Neural cell (in vitro differentiated cells): ENCODE measurements around the gene LSM14B. TPM values are rescaled to one million over a fixed set of nuclear protein-coding genes. Genes with fewer than 3 reads are reported as not detected.

Experiments used
- H2AFZ ChIP-seq: fragments of 200-600, 300-800 bp; sonication (generic), shearing (Covaris generic); 2 replicates; pipeline ENCODE4 v1.6.0; 2014; ENCODE audit warnings: low read depth, mild to moderate bottlenecking, antibody characterized with exemption, low read length, moderate library complexity
- H3F3A ChIP-seq: fragments of 200-600 bp; shearing (Covaris generic); 2 replicates; pipeline ENCODE4 v1.6.1; 2016; ENCODE audit warnings: mild to moderate bottlenecking, moderate library complexity, mixed read lengths, antibody characterized with exemption, low read length; ENCODE audit not compliant: insufficient read depth, poor library complexity, severe bottlenecking
- H3K27ac ChIP-seq: fragments of 200-600, 300-800 bp; sonication (generic), shearing (Covaris generic); 2 replicates; pipeline ENCODE4 v1.5.1; 2014; ENCODE audit warnings: mild to moderate bottlenecking, low read length, moderate library complexity
- H3K27me3 ChIP-seq: fragments of 300-800, 200-600 bp; sonication (generic), shearing (Covaris generic); 2 replicates; pipeline ENCODE4 v1.6.0; 2014; ENCODE audit warnings: mild to moderate bottlenecking, low read depth, low read length, moderate library complexity; ENCODE audit not compliant: insufficient read depth
- H3K36me3 ChIP-seq: fragments of 300-800, 200-600 bp; sonication (generic), shearing (Covaris generic); 2 replicates; pipeline ENCODE4 v1.5.1; 2014; ENCODE audit warnings: mild to moderate bottlenecking, antibody characterized with exemption, low read length, moderate library complexity; ENCODE audit not compliant: insufficient read depth
- H3K4me2 ChIP-seq: fragments of 300-800, 200-600 bp; sonication (generic), shearing (Covaris generic); 2 replicates; pipeline ENCODE4 v1.6.0; 2014; ENCODE audit warnings: mild to moderate bottlenecking, low read length
- H3K4me3 ChIP-seq: fragments of 300-800, 200-600 bp; sonication (generic), shearing (Covaris generic); 2 replicates; pipeline ENCODE4 v1.5.1; 2014; ENCODE audit warnings: mild to moderate bottlenecking, low read length, moderate library complexity
- H3K79me2 ChIP-seq: fragments of 200-600 bp; shearing (Covaris generic); replicated peaks from 2 replicates; pipeline ENCODE4 v1.6.0; 2014; ENCODE audit warnings: mild to moderate bottlenecking, low read length, moderate library complexity; ENCODE audit not compliant: insufficient read depth
- H3K9ac ChIP-seq: fragments of 300-800, 200-600 bp; sonication (generic), shearing (Covaris generic); 2 replicates; pipeline ENCODE4 v1.6.1; 2016; ENCODE audit warnings: mild to moderate bottlenecking, low read length, mixed read lengths
- H3K9me2 ChIP-seq: fragments of 200-600 bp; shearing (Covaris generic); 2 replicates; pipeline ENCODE4 v1.6.1; 2016; ENCODE audit warnings: mild to moderate bottlenecking, low read length, mixed read lengths; ENCODE audit not compliant: insufficient read depth
- H3K9me3 ChIP-seq: fragments of 200-600, 300-800 bp; sonication (generic), shearing (Covaris generic); 2 replicates; pipeline ENCODE4 v1.6.1; 2016; ENCODE audit warnings: mild to moderate bottlenecking, mixed run types, low read length, moderate library complexity, mixed read lengths
- H4K20me1 ChIP-seq: fragments of 200-600 bp; shearing (Covaris generic); 2 replicates; pipeline ENCODE4 v1.6.1; 2016; ENCODE audit warnings: mild to moderate bottlenecking, mixed run types; ENCODE audit not compliant: insufficient read depth
- EP300 ChIP-seq: fragments of 450-650 bp; conservative IDR thresholded peaks from 2 replicates; pipeline ENCODE4 v1.6.1; 2014; ENCODE audit warnings: antibody characterized with exemption, mild to moderate bottlenecking, moderate library complexity; ENCODE audit not compliant: poor library complexity, severe bottlenecking
- EZH2 ChIP-seq: fragments of 200-600, 300-800 bp; shearing (Covaris generic), sonication (generic); IDR thresholded peaks from 2 replicates; pipeline ENCODE4 v1.6.1; 2014; ENCODE audit warnings: antibody characterized with exemption, low read length, borderline replicate concordance, mild to moderate bottlenecking; ENCODE audit not compliant: insufficient read depth, poor library complexity, severe bottlenecking
- MXI1 ChIP-seq: fragments of 450-650 bp; conservative IDR thresholded peaks from 2 replicates; pipeline ENCODE4 v1.6.1; 2014; ENCODE audit warnings: antibody characterized with exemption, mild to moderate bottlenecking; ENCODE audit not compliant: poor library complexity, severe bottlenecking
- POLR2AphosphoS5 ChIP-seq: IDR thresholded peaks from 2 replicates; pipeline ENCODE4 v1.6.1; 2012
- RAD21 ChIP-seq: fragments of 450-650 bp; conservative IDR thresholded peaks from 2 replicates; pipeline ENCODE4 v1.6.1; 2014; ENCODE audit warnings: antibody characterized with exemption, mild to moderate bottlenecking, moderate library complexity
- SMC3 ChIP-seq: fragments of 450-650 bp; conservative IDR thresholded peaks from 2 replicates; pipeline ENCODE4 v1.6.1; 2014; ENCODE audit warnings: antibody characterized with exemption, mild to moderate bottlenecking, moderate library complexity; ENCODE audit not compliant: poor library complexity
- TAF1 ChIP-seq: IDR thresholded peaks from 2 replicates; pipeline ENCODE4 v1.6.1; 2012; ENCODE audit warnings: low read depth
- polyA plus RNA-seq: library from polyadenylated mRNA; depleted of rRNA; stranded (reverse); fragments of >200 nt; gene quantifications from 2 replicates; pipeline ENCODE4 v1.2.3, GENCODE V29; 2014
- TF ChIP-seq, protein P1 (sequence below): IDR thresholded peaks from 2 replicates; pipeline ENCODE4 v1.6.1; 2012; ENCODE audit warnings: borderline replicate concordance
- TF ChIP-seq, protein P2 (sequence below): fragments of 450-650 bp; IDR thresholded peaks from 2 replicates; pipeline ENCODE4 v1.5.1; 2014; ENCODE audit warnings: antibody characterized with exemption, mild to moderate bottlenecking, moderate library complexity; ENCODE audit not compliant: poor library complexity, severe bottlenecking

LSM14B gene
- polyA plus RNA-seq, 1 donor from 2014 or later = 213 TPM

DNA sequence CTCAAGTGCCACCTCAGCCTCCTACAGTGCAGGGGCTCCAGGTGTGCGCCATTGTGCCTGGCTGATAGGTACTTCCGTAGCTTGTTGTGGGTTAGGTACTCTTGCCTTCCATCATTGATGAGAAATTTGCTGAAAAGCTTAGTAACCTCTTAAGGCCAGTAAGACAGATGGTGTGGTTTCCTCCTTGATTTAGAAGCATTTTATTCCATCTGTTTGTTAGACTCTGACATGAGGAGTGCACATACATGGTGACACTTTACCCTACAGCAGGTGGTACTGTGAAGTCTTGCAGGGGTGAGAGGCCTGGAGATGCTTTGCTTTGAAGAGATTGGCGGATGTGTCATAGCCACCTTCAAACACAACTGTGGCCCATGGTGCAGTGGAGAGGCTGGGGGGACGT is 45.8 kb downstream of the LSM14B start:
- H3K9ac ChIP-seq = no peak overlapping the region
- H4K20me1 ChIP-seq = no peaks in the 10 kb centered on the region
- no peak overlapping the region for H3K4me3 ChIP-seq
- TF ChIP-seq, protein P1, sequence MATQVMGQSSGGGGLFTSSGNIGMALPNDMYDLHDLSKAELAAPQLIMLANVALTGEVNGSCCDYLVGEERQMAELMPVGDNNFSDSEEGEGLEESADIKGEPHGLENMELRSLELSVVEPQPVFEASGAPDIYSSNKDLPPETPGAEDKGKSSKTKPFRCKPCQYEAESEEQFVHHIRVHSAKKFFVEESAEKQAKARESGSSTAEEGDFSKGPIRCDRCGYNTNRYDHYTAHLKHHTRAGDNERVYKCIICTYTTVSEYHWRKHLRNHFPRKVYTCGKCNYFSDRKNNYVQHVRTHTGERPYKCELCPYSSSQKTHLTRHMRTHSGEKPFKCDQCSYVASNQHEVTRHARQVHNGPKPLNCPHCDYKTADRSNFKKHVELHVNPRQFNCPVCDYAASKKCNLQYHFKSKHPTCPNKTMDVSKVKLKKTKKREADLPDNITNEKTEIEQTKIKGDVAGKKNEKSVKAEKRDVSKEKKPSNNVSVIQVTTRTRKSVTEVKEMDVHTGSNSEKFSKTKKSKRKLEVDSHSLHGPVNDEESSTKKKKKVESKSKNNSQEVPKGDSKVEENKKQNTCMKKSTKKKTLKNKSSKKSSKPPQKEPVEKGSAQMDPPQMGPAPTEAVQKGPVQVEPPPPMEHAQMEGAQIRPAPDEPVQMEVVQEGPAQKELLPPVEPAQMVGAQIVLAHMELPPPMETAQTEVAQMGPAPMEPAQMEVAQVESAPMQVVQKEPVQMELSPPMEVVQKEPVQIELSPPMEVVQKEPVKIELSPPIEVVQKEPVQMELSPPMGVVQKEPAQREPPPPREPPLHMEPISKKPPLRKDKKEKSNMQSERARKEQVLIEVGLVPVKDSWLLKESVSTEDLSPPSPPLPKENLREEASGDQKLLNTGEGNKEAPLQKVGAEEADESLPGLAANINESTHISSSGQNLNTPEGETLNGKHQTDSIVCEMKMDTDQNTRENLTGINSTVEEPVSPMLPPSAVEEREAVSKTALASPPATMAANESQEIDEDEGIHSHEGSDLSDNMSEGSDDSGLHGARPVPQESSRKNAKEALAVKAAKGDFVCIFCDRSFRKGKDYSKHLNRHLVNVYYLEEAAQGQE = no peak
- TF ChIP-seq POLR2AphosphoS5 (no peak), SMC3 (no peak), MXI1 (no peak), EZH2 (no peak), TAF1 (no peak)
- TF ChIP-seq, protein P2, sequence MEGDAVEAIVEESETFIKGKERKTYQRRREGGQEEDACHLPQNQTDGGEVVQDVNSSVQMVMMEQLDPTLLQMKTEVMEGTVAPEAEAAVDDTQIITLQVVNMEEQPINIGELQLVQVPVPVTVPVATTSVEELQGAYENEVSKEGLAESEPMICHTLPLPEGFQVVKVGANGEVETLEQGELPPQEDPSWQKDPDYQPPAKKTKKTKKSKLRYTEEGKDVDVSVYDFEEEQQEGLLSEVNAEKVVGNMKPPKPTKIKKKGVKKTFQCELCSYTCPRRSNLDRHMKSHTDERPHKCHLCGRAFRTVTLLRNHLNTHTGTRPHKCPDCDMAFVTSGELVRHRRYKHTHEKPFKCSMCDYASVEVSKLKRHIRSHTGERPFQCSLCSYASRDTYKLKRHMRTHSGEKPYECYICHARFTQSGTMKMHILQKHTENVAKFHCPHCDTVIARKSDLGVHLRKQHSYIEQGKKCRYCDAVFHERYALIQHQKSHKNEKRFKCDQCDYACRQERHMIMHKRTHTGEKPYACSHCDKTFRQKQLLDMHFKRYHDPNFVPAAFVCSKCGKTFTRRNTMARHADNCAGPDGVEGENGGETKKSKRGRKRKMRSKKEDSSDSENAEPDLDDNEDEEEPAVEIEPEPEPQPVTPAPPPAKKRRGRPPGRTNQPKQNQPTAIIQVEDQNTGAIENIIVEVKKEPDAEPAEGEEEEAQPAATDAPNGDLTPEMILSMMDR = no peak
- no peak overlapping the region for H2AFZ ChIP-seq
- H3K9me2 ChIP-seq = no peaks in the 10 kb centered on the region
- no peaks in the 10 kb centered on the region for H3K27me3 ChIP-seq
- no peak overlapping the region for H3K4me2 ChIP-seq
- H3K79me2 ChIP-seq = no peaks in the 10 kb centered on the region
- no peaks in the 10 kb centered on the region for H3K36me3 ChIP-seq
- H3K9me3 ChIP-seq = no peaks in the 10 kb centered on the region
- no peak overlapping the region for H3K27ac ChIP-seq
- no peaks in the 10 kb centered on the region for H3F3A ChIP-seq

DNA sequence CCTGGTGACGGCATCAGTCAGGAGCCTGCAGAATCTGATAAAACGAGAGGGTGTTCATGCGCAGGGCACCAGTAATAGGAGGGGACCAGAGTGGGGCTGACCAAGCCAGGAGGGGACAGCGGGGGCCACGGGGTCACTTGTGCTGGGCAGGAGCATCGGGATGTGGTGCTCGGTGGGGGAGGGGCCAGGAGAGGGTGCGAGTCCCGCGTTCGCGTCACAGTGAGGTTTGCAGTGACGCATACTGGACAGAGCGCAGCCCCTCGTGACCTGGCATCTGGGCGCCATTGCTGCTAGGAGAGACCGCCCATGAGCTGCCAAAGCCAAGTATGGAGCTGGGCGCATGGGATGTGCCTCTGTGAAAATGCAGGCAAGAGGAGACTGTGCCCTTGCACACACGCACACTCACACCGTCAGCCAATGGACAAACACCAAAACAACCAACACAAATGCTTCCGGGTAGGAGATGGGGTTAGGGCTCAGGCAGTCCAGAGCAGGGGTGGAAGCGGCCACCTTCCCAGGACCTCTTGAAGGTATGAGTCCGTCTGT is 46.7 kb downstream of the LSM14B start:
- Histone ChIP-seq H3F3A (no peaks in the 10 kb centered on the region), H4K20me1 (no peaks in the 10 kb centered on the region), H3K36me3 (no peaks in the 10 kb centered on the region), H3K4me3 (no peak overlapping the region), H3K27ac (no peak overlapping the region), H2AFZ (no peak overlapping the region), H3K4me2 (no peak overlapping the region), H3K9me3 (no peaks in the 10 kb centered on the region), H3K9ac (no peak overlapping the region), H3K9me2 (no peaks in the 10 kb centered on the region), H3K79me2 (no peaks in the 10 kb centered on the region), H3K27me3 (no peaks in the 10 kb centered on the region)
- TF ChIP-seq EP300 (no peak), RAD21 (no peak), MXI1 (no peak), SMC3 (no peak), TAF1 (no peak), EZH2 (no peak), POLR2AphosphoS5 (no peak)
- TF ChIP-seq, protein P2 = no peak
- TF ChIP-seq, protein P1 = no peak
